NT2/D1 (cell line): ENCODE results near the gene CCR1.
"Not testable (repeated sequence)": the region's sequence is repeated elsewhere in the genome, so short reads cannot be mapped to it uniquely, and the experiment has no call there.

Source experiments
- DNase-seq: peaks from one replicate; pipeline ENCODE4 v3.0.0-alpha.2; 2011; ENCODE audit warnings: low read depth, low spot score
- H3K27me3 ChIP-seq: 2 replicates; pipeline ENCODE4 v1.6.0; 2011; ENCODE audit warnings: mild to moderate bottlenecking; ENCODE audit not compliant: insufficient read length, insufficient read depth
- H3K36me3 ChIP-seq: 2 replicates; pipeline ENCODE4 v1.6.1; 2011; ENCODE audit warnings: mild to moderate bottlenecking, low read length, mixed read lengths; ENCODE audit not compliant: insufficient read depth, insufficient read length
- H3K4me1 ChIP-seq: 2 replicates; pipeline ENCODE4 v1.5.1; 2011; ENCODE audit not compliant: insufficient read depth, insufficient read length
- H3K4me3 ChIP-seq: 2 replicates; pipeline ENCODE4 v1.5.1; 2011; ENCODE audit warnings: low read depth; ENCODE audit not compliant: insufficient read length
- H3K9ac ChIP-seq: 2 replicates; pipeline ENCODE4 v1.6.0; 2011; ENCODE audit warnings: low read depth; ENCODE audit not compliant: insufficient read length
- H3K9me3 ChIP-seq: 2 replicates; pipeline ENCODE4 v1.5.1; 2011; ENCODE audit warnings: mild to moderate bottlenecking, low read length; ENCODE audit not compliant: insufficient read depth
- SUZ12 ChIP-seq: IDR thresholded peaks from 2 replicates; pipeline ENCODE4 v1.6.1; 2011; ENCODE audit not compliant: insufficient read length, insufficient read depth; ENCODE audit errors: extremely low read depth
- YY1 ChIP-seq: IDR thresholded peaks from 2 replicates; pipeline ENCODE4 v1.6.1; 2011; ENCODE audit not compliant: insufficient read length, insufficient read depth
- ZNF274 ChIP-seq: IDR thresholded peaks from 2 replicates; pipeline ENCODE4 v1.6.1; 2011; ENCODE audit warnings: mild to moderate bottlenecking, low read depth, low read length

The CCR1 gene

GRCh38 chr3:46163556-46164041 is 44.5 kb downstream of the CCR1 start:
- TF ChIP-seq SUZ12 (no peak), YY1 (no peak), ZNF274 (no peak)
- DNase-seq: peak; percentile 28
- H3K9me3 ChIP-seq: peaks cover 9% of the 10 kb centered on the region; the same call in 1 of the 2 replicates
- peak overlapping the region; percentile 57 for H3K9ac ChIP-seq
- no peaks in the 10 kb centered on the region for H3K27me3 ChIP-seq
- no peaks in the 10 kb centered on the region for H3K4me1 ChIP-seq
- H3K4me3 ChIP-seq: no peak overlapping the region
- H3K36me3 ChIP-seq: no peaks in the 10 kb centered on the region

GRCh38 chr3:46162975-46163555 is 45.0 kb downstream of the CCR1 start:
- Histone ChIP-seq H3K36me3 (no peaks in the 10 kb centered on the region), H3K4me1 (no peaks in the 10 kb centered on the region), H3K9me3 (peaks cover 5% of the 10 kb centered on the region; the same call in 1 of the 2 replicates), H3K27me3 (no peaks in the 10 kb centered on the region), H3K4me3 (no peak overlapping the region), H3K9ac (no peak overlapping the region)
- TF ChIP-seq SUZ12 (no peak), YY1 (no peak), ZNF274 (no peak)
- no peak for DNase-seq

GRCh38 chr3:46157685-46158084 is 50.4 kb downstream of the CCR1 start:
- H3K27me3 ChIP-seq: not testable (repeated sequence)

GRCh38 chr3:46154311-46154710 is 53.8 kb downstream of the CCR1 start:
- Histone ChIP-seq H3K36me3 (no peaks in the 10 kb centered on the region), H3K4me1 (no peaks in the 10 kb centered on the region), H3K27me3 (no peaks in the 10 kb centered on the region), H3K9me3 (no peaks in the 10 kb centered on the region), H3K4me3 (no peak overlapping the region), H3K9ac (no peak overlapping the region)
- no peak for TF ChIP-seq SUZ12
- no peak for TF ChIP-seq ZNF274
- TF ChIP-seq YY1: no peak
- no peak for DNase-seq

More at GRCh38 chr3:46157685-46158084, 50.4 kb downstream of the CCR1 start:
- not testable (repeated sequence) for H3K36me3 ChIP-seq, H3K4me3 ChIP-seq, DNase-seq, H3K9me3 ChIP-seq, H3K4me1 ChIP-seq, H3K9ac ChIP-seq
